Islet of Langerhans (tissue), 1 donor: ENCODE measurements around the gene GNPNAT1.
"Not testable (repeated sequence)": the region's sequence is repeated elsewhere in the genome, so short reads cannot be mapped to it uniquely, and the experiment has no call there.

ENCODE experiments used
- FAIRE-seq: peaks from one replicate; lab custom pipeline; 2011; peaks lifted over from hg19 to GRCh38; lab: Jason Lieb, UNC

GNPNAT1 gene

DNA sequence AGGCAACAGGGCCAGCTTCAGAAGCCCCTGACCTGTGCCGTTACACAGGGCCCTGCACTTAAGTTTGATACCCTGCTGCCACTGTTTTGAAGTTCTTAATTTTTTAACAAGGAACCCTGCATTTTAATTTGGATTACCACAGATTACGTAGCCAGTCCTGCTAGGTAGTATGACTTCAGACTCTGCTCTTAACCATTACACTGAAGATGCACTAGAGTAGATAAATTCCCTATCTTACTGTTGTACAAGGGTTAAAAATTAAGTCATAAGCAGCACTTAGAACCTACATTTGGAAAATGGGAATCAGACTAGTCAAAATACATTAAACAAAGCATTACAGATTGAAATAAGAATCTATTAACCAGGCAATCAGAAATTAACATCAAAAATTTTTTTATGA is 2.3 kb downstream of the GNPNAT1 start:
- FAIRE-seq, result no peak

DNA sequence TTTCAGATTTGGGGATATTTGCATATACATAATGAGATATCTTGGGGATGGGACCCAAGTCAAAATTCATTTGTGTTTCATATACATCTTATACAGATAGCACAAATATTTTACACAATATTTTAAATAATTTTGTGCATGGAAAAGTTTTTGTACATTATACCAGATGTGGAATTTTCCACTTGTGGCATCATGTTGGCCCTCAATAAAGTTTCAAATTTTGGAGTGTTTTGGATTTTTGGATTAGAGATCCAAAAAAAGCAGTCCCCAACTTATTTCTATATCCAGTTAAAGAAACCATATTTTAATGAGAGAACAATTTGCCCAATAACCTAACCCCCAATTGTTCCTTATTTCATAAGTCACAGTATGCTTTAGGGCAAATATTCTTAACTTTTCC is 4.5 kb downstream of the GNPNAT1 start:
- no peak for FAIRE-seq

DNA sequence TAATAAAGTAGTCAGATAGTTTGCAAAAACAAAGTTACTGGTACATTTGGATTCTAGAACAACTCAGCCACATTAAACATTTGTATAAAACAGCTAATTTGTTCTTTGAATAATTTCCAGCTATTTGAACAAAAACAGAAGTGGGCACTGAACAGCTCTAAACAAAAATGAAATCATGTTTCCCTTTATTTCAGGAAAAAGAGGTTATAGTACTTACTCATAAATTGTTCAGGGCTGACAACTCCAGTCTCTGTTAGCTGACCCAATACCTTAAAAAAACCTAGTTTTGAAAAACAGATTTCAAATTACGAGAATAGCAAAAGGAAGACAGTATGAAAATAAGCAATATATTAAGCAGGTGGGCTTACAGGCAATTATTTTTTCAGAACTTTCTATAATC is 8.2 kb downstream of the GNPNAT1 start:
- FAIRE-seq, result peak; percentile 13

DNA sequence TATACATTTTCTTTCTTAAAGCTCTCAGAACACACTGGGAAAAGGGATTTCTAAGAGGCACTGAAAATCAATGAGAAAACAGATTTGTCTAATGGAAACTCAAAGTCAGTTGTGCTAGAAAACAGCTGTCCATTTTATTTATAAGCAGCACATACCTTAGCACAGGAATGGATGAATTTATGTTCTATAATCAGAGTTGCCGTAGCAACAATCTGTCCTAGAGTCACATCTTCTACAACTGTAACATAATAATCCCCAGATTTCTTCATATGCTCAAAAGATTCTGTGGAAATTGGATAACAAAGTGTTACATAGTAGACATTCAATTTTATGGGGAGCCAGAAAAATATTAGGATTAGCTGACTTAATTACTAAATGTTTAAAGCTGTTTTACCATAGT is 9.8 kb downstream of the GNPNAT1 start:
- FAIRE-seq, result no peak

DNA sequence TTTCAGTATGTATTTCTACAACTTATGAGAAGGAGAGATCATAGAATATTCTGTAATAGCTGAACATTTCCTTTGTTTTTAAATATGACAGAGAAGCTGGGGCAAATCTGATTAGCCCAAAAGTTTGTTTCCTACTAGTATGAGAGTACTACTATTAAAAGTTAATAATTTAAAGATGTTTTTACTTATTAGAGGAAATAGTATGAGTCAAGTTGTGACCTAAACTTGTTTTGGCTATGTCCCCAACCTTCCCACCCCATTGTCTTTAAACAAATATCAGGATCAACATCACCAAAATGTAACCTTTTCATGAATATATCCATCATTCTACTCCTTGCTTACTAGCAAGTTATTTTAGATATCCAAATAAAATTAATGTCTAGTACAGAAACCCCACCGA is 10.5 kb downstream of the GNPNAT1 start:
- no peak for FAIRE-seq

DNA sequence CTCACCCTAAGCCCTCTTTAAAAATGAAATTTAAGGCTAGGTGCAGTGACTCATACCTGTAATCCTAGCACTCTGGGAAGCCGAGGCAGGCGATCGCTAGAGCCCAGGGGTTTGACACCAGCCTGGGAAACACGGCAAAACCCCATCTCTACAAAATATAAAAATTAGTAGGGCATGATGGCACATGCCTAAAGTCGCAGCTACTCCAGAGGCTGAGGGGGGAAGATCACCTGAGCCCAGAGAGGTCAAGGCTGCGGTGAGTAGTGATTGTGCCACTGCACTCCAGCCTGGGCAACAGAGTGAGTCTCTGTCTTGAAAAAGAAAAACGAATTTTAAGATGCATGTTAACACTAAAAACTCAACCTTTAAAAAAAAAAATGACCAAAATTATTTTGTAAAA is 12.7 kb downstream of the GNPNAT1 start:
- no peak for FAIRE-seq

DNA sequence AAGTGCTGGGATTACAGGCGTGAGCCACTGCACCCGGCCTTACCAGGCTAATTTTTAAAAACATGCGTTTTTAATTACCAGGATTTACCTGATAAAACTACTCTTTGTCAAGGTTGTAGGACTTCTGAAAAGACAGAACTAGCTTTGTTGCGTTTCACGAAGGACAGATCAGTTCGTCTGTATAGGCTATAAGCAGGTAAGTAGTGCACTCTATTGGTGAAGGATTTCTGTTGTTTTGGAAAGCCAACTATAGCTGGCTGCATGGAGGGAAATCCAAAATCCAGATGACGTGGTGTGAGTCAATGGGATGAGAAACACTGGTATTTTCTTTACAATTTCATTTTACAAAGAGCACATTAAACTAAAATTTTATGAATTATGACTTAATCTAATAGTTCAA is 14.6 kb downstream of the GNPNAT1 start:
- FAIRE-seq, result no peak

DNA sequence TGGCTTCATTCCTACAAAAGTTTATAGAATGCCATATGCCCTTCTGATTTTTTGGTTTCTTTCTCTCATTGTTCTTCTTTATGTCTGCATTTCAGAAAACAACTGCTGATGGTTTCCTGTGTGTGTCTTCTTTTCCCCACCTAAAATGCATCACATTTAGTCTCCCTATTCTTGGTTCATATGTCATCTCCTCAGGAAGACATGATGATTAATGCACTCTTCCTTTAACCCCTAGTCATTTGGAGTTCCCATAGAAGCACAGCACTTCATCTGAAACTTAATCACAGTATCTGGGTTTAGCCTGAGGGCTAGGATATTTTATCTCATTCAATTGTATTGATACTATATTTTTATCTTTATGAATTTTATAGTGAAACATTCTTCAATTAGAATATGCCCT is 21.5 kb downstream of the GNPNAT1 start:
- FAIRE-seq, result no peak

DNA sequence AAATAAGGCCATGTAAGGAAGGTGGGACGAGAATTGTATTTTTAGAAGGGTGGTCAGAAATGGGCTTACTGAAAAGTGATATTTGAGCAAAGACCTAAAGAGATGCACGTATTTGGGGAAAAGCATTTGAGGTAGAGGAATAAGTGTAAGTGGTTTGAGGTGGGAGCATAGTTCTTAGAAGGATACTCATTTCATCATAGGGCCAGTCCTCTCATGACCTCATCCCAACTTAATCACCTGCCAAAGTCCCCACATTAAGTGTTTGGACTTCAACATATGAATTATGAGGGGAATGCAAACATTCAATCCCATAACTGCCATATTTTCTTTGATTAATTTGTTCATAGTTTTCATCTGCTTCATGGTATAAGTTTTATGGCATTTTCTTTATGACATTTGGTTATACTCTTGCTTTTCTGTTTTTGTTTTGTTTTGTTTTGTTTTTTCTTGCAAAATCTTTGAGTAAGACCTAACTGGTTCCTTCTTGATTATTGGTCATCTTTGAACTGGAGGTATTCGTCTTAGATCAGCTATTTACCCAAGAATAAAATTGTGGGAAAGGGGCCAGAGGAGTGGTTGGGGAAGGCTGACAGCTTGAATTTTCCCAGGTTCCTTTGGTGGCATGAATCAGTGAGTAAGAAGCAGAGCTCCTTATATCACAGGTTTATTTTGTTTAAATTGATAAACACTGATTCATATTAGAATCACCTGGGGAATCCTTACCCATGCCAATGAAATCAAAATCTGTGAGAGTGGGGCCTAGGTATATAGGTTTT is 24.2 kb downstream of the GNPNAT1 start:
- no peak for FAIRE-seq

DNA sequence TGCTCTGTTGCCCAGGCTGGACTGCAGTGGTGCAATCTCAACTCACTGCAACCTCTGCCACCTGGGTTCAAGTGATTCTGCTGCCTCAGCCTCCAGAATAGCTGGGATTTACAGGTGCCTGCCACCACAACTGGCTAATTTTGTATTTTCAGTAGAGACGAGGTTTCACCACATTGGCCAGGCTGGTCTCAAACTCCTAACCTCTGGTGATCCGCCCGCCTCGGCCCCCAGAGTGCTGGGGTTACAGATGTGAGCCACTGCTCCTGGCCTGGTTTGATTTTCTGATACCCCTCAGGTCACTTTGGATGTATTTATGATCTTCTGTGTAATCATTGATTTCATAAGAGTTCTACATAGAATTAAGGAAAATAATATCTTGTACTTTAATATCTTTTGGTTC is 28.5 kb downstream of the GNPNAT1 start:
- not testable (repeated sequence) for FAIRE-seq

DNA sequence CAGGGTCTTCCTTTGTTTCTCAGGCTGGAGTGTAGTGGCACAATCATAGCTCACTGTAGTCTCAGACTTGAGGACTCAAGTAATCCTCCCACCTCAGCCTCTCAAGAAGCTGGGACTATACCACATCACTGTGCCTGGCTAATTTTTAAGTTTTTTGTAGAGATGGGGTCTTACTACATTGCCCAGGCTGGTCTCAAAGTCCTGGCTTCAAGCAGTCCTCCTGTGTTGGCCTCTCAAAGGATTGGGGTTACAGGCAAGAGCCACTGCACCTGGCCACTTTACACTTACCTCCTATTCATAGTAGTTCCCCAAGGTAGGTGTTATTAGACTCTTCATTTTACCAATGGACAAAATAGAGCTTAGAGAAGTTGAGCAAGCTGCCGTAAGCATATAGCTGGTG is 32.3 kb downstream of the GNPNAT1 start:
- no peak for FAIRE-seq

DNA sequence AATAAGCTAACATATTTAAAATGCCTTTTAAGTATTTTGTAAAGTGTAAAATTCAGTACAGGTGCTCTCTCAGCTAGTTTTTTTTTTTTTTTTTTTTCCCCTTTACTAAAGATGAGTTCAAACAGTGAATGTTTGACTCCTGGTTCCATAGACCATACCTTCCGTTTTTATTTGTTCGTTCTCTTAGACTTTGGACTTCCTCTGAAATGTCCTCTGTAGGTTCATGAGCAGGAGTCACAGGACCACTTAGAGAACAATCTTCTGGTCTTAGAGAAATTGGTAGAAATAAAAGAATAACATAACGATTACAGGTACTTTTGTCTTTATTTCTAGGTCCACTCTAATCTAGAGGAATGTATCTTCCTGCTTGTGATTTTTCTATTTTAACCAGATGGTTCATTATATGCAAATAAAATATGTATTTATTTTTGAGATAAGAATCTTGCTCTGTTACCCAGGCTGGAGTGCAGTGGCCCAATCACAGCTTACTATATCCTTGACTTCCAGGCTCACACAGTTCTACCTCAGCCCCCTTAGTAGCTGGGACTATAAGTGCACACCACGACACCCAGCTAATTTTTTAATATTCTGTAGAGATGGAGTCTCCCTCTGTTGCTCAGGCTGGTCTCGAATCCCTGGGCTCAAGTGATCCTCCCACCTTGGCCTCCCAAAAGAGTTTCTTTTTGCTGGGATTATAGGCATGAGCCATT is 35.6 kb downstream of the GNPNAT1 start:
- FAIRE-seq, result no peak

DNA sequence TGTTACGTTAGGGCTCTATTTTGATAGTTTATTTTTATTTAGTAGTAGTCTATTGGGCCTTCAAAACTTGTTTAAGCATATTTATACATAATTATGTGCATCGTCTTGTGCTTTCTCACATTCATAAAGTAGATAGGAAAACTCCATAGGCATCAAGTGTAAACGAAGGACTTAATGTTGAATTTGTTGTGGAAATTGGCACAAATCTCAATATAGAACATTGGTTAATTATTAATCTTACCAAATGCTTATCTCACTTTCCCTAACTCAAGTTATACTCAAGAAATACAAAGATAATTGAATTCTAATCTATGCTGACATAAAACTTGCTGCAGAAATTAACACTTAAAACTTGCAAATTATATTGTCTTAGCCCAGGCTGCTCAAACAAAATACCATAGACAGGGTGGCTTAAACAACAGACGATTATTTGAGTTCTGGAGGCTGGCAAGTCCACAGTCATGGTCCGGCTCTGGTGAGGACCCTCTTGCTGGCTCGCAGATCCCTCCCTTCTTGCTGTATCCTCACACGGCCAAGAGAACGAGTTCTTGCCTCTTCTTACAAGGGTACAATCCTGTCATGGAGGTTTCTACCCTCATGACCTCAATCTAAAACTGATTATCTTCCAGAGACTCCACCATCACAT is 42.6 kb downstream of the GNPNAT1 start:
- no peak for FAIRE-seq

DNA sequence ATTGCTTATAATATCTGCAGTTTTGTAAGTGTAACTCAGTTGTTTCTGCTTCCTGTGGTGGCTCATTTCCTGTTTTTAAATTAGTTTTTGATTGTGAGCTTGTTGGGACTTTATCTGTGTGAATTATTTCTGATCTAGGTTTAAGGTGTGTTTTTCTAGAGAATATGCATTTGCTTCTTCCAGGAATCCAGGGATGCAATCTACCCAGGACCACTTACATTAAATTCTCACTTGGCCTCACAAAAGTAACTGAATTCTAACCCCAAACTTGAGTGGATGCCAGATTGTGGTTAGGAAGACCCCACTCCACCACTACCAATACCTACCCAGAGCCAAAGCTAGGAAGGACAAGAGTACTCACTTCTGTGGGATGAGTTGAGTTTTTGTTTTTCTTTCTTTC is 49.5 kb downstream of the GNPNAT1 start:
- FAIRE-seq, result no peak

DNA sequence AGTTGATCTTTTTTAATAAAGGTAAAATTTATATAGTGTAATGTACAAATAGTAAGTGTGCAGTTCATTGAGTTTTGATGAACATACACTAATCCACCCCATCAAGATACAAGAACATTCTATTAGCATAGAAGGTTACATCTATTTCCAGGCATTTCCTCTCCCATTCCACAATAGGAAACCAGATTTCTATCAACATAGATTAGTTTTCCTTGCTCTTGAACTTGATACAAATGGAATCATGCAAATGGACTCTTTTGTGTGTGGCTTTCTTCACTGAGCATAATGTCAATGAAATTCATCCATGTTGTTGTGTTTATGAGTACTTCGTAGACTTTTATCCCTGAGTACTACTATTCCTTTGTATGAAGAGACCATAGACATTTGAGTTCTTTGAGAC is 50.7 kb downstream of the GNPNAT1 start:
- FAIRE-seq, result no peak

DNA sequence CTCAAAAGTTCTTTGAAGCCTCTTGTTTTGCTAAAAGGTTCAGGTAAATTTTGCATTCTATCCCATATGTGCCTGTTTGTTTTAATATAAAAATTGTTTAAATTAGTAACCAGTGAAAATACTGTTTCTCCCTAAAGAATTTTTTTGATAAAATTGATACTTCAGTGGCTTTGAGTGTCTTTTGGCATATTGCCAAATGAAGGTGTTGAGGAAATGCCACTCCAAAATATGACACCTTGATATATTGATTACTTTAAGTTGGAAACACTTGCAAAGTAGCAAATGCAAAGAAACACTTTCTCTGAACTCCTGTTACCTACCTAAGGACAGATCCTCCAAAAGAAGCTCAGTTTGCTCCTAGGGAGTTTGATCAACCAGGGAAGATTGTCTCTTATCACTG is 53.0 kb downstream of the GNPNAT1 start:
- FAIRE-seq, result no peak

DNA sequence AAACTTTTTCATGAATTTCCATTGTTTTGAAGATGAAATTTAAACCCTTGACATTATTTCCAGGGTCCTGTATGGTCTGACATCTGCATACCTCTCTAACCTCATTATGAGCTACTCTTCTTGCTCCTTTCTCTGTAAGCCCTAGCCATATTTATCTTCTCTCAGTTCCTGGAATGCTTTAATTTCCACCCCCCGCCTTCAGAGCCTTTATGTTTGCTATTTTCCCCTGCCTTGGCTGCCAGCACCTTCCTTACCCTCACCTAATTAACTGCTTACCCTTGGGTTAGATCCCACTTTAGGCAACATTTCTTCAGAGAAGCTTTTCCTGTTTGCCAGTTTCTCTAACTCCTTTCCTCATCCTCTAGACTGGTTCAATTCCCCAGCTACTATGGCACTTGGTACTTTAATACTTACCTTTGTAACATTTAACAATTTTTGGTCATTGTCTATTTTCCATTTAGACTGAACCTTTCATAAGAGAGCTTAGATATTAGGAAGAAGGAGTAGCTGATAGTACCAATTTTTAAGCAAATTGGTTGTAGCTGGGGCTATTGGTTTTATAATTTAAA is 55.4 kb downstream of the GNPNAT1 start:
- FAIRE-seq, result no peak

DNA sequence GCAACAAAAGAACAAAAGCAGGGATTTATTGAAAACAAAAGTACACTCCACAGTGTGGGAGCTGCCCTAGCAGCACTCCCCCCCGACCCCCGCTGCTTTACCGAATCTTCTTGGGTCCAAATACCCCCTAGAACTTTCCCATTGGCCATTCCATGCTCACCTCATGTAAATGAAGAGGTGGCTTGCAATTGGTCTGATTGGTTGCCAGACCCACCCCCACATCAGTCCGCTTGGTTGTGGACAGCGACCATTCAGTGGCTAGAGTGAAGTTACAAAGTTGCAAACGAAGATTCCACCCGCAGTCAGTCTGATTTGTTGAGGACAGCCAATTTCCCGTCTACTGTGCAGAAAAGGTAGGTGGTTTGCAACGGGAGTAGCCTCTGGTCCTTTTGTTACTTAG is 57.6 kb downstream of the GNPNAT1 start:
- no peak for FAIRE-seq

DNA sequence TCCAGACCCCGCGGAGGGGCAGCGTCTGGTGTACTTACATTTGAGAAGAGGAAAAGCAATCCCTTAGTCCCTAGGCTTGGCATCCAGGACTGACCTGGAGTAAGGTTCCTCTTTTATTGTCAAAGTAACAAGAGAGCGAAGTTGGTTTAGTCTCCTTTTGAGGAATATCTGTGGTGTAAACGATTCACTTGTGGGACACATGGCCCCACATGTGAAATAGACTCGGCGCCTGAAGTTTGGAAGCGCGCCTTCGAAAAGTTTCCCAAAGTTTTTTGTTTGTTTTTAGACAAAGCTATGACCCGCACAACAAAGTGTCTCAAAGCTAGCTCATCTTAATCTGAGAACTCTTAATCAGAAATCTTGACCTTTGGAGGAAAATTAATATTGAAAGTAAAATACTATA is 60.7 kb downstream of the GNPNAT1 start:
- FAIRE-seq, result no peak

DNA sequence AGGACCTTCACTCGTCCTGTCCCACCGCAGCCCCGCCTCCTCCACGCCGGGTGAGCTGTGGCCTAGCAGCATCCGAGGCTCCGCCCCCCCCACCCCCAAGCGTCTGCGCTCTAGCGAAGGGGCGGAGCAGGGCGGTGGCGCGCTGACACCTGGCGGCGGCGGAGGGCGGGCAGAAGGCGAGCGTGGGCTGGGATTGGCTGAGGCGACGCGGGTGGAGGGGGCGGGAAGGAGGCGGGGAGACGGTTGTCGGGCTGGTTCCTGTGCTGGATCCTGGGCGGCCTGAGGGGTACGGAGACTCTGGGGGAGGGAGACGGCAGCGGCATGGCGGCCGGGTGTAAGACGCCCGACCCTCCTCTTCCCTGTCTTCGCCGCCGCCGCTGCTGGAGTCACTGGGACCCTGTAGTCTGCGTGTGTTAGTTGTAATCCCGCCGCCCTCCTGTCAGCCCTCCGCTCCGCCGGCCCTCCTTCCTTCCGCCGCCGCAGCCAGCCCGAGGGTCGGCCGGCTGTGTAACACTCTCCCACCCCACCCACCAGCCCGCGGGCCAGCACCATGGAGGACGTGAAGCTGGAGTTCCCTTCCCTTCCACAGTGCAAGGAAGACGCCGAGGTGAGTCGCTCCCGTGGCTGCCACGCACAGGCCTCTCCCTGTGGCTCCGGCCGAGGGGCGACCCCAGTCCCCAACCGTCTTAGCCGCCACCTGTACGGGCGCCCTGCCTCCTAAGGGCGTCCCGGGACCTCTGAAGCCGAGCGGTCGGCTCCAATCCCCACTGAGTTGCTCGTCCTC is 61.3 kb downstream of the GNPNAT1 start, which contains the start of gene STYX:
STYX (plus strand) TSS at position 242 of the 784 bp plus-strand sequence; CDS start at position 551, 309 bp downstream.
- FAIRE-seq, result no peak

DNA sequence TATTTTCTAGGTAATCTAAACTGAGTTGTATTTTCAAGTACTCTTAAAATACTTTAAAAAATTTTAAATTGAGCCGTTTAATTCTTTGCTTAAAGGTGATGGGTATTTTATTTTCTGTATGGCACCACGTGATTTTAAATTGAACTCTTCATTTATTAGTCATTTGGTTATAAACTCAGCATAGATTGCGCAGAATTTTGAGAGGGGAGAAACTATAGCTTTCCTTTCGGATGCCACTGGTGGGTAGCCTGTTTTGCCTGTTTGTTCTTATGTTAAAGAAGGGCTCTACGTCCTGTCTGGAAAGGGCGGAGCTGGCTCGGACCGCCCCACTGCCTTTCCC is 61.9 kb downstream of the GNPNAT1 start:
- FAIRE-seq, result no peak

DNA sequence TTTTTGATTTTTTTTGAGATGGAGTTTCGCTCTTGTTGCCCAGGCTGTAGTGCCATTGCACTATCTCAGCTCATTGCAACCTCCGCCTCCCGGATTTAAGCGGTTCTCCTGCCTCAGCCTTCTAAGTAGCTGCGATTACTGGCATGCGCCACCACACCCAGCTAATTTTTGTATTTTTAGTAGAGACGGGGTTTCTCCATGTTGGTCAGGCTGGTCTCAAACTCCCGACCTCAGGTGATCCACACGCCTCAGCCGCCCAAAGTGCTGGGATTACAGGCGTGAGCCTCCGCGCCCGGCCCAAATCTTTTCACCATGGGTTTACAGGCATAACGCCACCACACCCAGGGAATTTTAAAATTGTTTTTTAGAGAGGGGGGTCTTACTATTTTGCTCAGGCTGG is 62.4 kb downstream of the GNPNAT1 start:
- FAIRE-seq, result not testable (repeated sequence)
